Neural progenitor cell (in vitro differentiated cells): Measurements from ENCODE around the gene EPHB1. TPM values are rescaled to one million over a fixed set of nuclear protein-coding genes. Genes with fewer than 3 reads are reported as not detected.

Experiments
- DNase-seq: peaks from one replicate; pipeline ENCODE4 v3.0.0-alpha.2; 2016; ENCODE audit warnings: low spot score
- H2AFZ ChIP-seq: fragments of 200-600 bp; sonication (generic); replicated peaks from 2 replicates; pipeline ENCODE4 v1.6.1; 2016; ENCODE audit warnings: antibody characterized with exemption
- H3F3A ChIP-seq: fragments of 200-600 bp; sonication (generic); 2 replicates; pipeline ENCODE4 v1.6.1; 2016; ENCODE audit warnings: antibody characterized with exemption, low read depth
- H3K27ac ChIP-seq: fragments of 200-600 bp; sonication (generic); 2 replicates; pipeline ENCODE4 v1.5.1; 2016; ENCODE audit warnings: mild to moderate bottlenecking
- H3K27me3 ChIP-seq: fragments of 200-600 bp; sonication (generic); 2 replicates; pipeline ENCODE4 v1.6.1; 2016; ENCODE audit warnings: mild to moderate bottlenecking, moderate library complexity
- H3K36me3 ChIP-seq: fragments of 200-600 bp; sonication (generic); 2 replicates; pipeline ENCODE4 v1.5.1; 2016
- H3K4me1 ChIP-seq: fragments of 200-600 bp; sonication (generic); 2 replicates; pipeline ENCODE4 v1.6.1; 2016; ENCODE audit warnings: mixed run types
- H3K4me2 ChIP-seq: fragments of 200-600 bp; sonication (generic); 2 replicates; pipeline ENCODE4 v1.6.1; 2016
- H3K4me3 ChIP-seq: fragments of 200-600 bp; sonication (generic); 2 replicates; pipeline ENCODE4 v1.5.1; 2016
- H3K79me2 ChIP-seq: fragments of 200-600 bp; sonication (generic); 2 replicates; pipeline ENCODE4 v1.6.1; 2016; ENCODE audit warnings: low read depth
- H3K9ac ChIP-seq: fragments of 200-600 bp; sonication (generic); 2 replicates; pipeline ENCODE4 v1.6.1; 2016
- H3K9me3 ChIP-seq: fragments of 200-600 bp; sonication (generic); 2 replicates; pipeline ENCODE4 v1.5.1; 2016; ENCODE audit warnings: low read depth
- H4K20me1 ChIP-seq: fragments of 200-600 bp; sonication (generic); 2 replicates; pipeline ENCODE4 v1.6.1; 2016; ENCODE audit warnings: low read depth
- H3K27ac Mint-ChIP-seq: 3 replicates; pipeline ENCODE4 v1.8.0; 2021; ENCODE audit warnings: mixed read lengths
- H3K27me3 Mint-ChIP-seq: 2 replicates; pipeline ENCODE4 v1.8.0; 2022; ENCODE audit warnings: low read depth, mild to moderate bottlenecking, inconsistent platforms, moderate library complexity, mixed read lengths; ENCODE audit not compliant: insufficient read depth
- H3K36me3 Mint-ChIP-seq: 3 replicates; pipeline ENCODE4 v1.8.0; 2021; ENCODE audit warnings: mixed read lengths
- H3K4me1 Mint-ChIP-seq: 3 replicates; pipeline ENCODE4 v1.8.0; 2021; ENCODE audit warnings: mixed read lengths
- H3K4me3 Mint-ChIP-seq: 3 replicates; pipeline ENCODE4 v1.8.0; 2021; ENCODE audit warnings: mild to moderate bottlenecking, moderate library complexity, mixed read lengths
- H3K9me3 Mint-ChIP-seq: 3 replicates; pipeline ENCODE4 v1.8.0; 2020; ENCODE audit warnings: mixed read lengths
- EZH2 ChIP-seq: fragments of 200-600 bp; sonication (generic); IDR thresholded peaks from 2 replicates; pipeline ENCODE4 v1.6.1; 2017; ENCODE audit warnings: antibody characterized with exemption, mild to moderate bottlenecking, moderate library complexity
- EZH2phosphoT487 ChIP-seq: fragments of 200-600 bp; sonication (generic); IDR thresholded peaks from 2 replicates; pipeline ENCODE4 v1.6.1; 2017; ENCODE audit warnings: antibody characterized with exemption
- total RNA-seq: library from RNA; depleted of rRNA; stranded (reverse); fragments of >200 nt; gene quantifications from 2 replicates; pipeline ENCODE4 v1.2.3, GENCODE V29; 2015; ENCODE audit warnings: low replicate concordance
- TF ChIP-seq, protein P1 (sequence below): fragments of 200-600 bp; sonication (generic); IDR thresholded peaks from 2 replicates; pipeline ENCODE4 v1.5.1; 2017; ENCODE audit warnings: antibody characterized with exemption, mild to moderate bottlenecking

EPHB1 gene
- total RNA-seq, 1 donor from 2014 or later: 9.1 TPM

DNA sequence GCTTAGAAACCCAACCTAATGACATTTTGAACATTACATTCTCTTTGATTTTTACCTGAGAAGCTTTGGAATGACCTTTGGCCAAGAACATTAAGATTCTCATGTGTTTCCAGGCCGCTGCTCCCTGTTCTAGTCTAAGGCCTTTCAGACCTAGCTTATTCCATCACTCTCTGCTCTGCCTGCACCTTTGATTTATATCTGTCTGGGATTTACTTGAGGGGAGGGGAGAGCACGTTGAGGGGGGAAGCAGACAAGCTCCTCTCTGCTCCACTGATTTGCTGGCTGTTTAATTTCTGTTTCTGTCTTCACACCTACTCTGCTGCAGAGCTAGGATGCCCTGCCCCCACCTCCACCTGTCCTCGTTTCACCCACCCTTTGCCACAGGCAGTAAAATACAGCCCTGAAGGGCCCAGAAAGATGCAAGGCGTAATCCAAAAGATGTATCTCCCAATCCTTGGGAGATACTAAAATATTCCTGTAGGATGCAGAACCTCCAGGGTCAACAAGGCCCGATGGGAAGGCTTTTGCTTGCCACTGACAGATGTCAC, 429.8 kb downstream of the EPHB1 start:
- H3K4me3 ChIP-seq: no peak overlapping the region
- H3K36me3 ChIP-seq: no peaks in the 10 kb centered on the region
- no peak overlapping the region for H3K27ac Mint-ChIP-seq
- H3K36me3 Mint-ChIP-seq: no peaks in the 10 kb centered on the region
- no peak overlapping the region for H2AFZ ChIP-seq
- no peak overlapping the region for H3K4me2 ChIP-seq
- no peaks in the 10 kb centered on the region for H3K27me3 Mint-ChIP-seq
- H3K27me3 ChIP-seq: no peaks in the 10 kb centered on the region
- no peaks in the 10 kb centered on the region for H3F3A ChIP-seq
- peaks cover 3% of the 10 kb centered on the region for H3K4me1 Mint-ChIP-seq
- H4K20me1 ChIP-seq: no peaks in the 10 kb centered on the region
- no peaks in the 10 kb centered on the region for H3K9me3 Mint-ChIP-seq
- no peaks in the 10 kb centered on the region for H3K4me1 ChIP-seq
- no peak for DNase-seq
- no peak overlapping the region for H3K27ac ChIP-seq
- H3K79me2 ChIP-seq: no peaks in the 10 kb centered on the region
- H3K4me3 Mint-ChIP-seq: no peak overlapping the region
- TF ChIP-seq EZH2phosphoT487: no peak
- TF ChIP-seq, protein P1, sequence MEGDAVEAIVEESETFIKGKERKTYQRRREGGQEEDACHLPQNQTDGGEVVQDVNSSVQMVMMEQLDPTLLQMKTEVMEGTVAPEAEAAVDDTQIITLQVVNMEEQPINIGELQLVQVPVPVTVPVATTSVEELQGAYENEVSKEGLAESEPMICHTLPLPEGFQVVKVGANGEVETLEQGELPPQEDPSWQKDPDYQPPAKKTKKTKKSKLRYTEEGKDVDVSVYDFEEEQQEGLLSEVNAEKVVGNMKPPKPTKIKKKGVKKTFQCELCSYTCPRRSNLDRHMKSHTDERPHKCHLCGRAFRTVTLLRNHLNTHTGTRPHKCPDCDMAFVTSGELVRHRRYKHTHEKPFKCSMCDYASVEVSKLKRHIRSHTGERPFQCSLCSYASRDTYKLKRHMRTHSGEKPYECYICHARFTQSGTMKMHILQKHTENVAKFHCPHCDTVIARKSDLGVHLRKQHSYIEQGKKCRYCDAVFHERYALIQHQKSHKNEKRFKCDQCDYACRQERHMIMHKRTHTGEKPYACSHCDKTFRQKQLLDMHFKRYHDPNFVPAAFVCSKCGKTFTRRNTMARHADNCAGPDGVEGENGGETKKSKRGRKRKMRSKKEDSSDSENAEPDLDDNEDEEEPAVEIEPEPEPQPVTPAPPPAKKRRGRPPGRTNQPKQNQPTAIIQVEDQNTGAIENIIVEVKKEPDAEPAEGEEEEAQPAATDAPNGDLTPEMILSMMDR: no peak
- no peaks in the 10 kb centered on the region for H3K9me3 ChIP-seq
- H3K9ac ChIP-seq: no peak overlapping the region

DNA sequence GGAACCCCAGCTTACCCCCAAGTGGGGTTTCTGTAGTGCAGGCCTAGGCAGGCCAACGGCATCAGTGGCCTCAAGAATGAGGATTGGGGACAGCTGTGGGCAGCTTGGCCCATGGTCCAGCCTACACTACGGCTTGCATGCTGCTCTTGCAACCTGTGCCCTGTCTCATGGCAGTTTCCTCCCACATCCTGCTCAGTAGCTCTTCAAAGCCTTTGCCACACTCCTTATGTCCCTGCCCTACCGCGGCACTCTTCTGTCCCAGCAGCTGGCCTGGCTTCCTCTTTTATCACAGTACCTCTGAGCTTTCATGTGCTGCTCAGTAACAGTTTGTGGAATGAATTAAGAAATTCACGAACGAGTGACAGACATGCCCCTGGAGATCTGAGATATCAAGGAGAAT, 431.0 kb downstream of the EPHB1 start:
- no peaks in the 10 kb centered on the region for H3K36me3 Mint-ChIP-seq
- no peaks in the 10 kb centered on the region for H3K9me3 ChIP-seq
- no peak overlapping the region for H3K9ac ChIP-seq
- no peak overlapping the region for H3K4me3 Mint-ChIP-seq
- H3K4me2 ChIP-seq: no peak overlapping the region
- H3K9me3 Mint-ChIP-seq: no peaks in the 10 kb centered on the region
- no peaks in the 10 kb centered on the region for H3K36me3 ChIP-seq
- peaks cover 2% of the 10 kb centered on the region for H3K4me1 ChIP-seq
- H3F3A ChIP-seq: no peaks in the 10 kb centered on the region
- no peak overlapping the region for H3K27ac Mint-ChIP-seq
- no peak for DNase-seq
- H4K20me1 ChIP-seq: no peaks in the 10 kb centered on the region
- no peak for TF ChIP-seq EZH2phosphoT487
- TF ChIP-seq EZH2: no peak
- TF ChIP-seq, protein P1: no peak
- no peaks in the 10 kb centered on the region for H3K27me3 Mint-ChIP-seq
- no peaks in the 10 kb centered on the region for H3K79me2 ChIP-seq
- H3K27ac ChIP-seq: no peak overlapping the region
- H3K4me3 ChIP-seq: no peak overlapping the region
- no peaks in the 10 kb centered on the region for H3K27me3 ChIP-seq
- no peaks in the 10 kb centered on the region for H3K4me1 Mint-ChIP-seq
- no peak overlapping the region for H2AFZ ChIP-seq

GRCh38 chr3:135228201-135228600, 433.1 kb downstream of the EPHB1 start:
- peaks cover 9% of the 10 kb centered on the region for H3K4me1 ChIP-seq
- Mint-ChIP-seq H3K27ac (no peak overlapping the region), H3K9me3 (no peaks in the 10 kb centered on the region), H3K36me3 (peaks cover 6% of the 10 kb centered on the region), H3K27me3 (peaks cover 4% of the 10 kb centered on the region), H3K4me1 (peaks cover 6% of the 10 kb centered on the region), H3K4me3 (no peak overlapping the region)
- no peaks in the 10 kb centered on the region for H3K27me3 ChIP-seq
- DNase-seq: no peak
- H3K79me2 ChIP-seq: no peaks in the 10 kb centered on the region
- no peak overlapping the region for H3K4me3 ChIP-seq
- no peak overlapping the region for H2AFZ ChIP-seq
- no peak overlapping the region for H3K4me2 ChIP-seq
- no peaks in the 10 kb centered on the region for H3F3A ChIP-seq
- no peak overlapping the region for H3K27ac ChIP-seq
- H3K9ac ChIP-seq: no peak overlapping the region
- H3K9me3 ChIP-seq: no peaks in the 10 kb centered on the region
- TF ChIP-seq EZH2 (no peak), EZH2phosphoT487 (no peak)
- TF ChIP-seq, protein P1: no peak
- no peaks in the 10 kb centered on the region for H3K36me3 ChIP-seq
- H4K20me1 ChIP-seq: no peaks in the 10 kb centered on the region
